ENCODE results near the gene TXNL4A.

The TXNL4A gene

DNA sequence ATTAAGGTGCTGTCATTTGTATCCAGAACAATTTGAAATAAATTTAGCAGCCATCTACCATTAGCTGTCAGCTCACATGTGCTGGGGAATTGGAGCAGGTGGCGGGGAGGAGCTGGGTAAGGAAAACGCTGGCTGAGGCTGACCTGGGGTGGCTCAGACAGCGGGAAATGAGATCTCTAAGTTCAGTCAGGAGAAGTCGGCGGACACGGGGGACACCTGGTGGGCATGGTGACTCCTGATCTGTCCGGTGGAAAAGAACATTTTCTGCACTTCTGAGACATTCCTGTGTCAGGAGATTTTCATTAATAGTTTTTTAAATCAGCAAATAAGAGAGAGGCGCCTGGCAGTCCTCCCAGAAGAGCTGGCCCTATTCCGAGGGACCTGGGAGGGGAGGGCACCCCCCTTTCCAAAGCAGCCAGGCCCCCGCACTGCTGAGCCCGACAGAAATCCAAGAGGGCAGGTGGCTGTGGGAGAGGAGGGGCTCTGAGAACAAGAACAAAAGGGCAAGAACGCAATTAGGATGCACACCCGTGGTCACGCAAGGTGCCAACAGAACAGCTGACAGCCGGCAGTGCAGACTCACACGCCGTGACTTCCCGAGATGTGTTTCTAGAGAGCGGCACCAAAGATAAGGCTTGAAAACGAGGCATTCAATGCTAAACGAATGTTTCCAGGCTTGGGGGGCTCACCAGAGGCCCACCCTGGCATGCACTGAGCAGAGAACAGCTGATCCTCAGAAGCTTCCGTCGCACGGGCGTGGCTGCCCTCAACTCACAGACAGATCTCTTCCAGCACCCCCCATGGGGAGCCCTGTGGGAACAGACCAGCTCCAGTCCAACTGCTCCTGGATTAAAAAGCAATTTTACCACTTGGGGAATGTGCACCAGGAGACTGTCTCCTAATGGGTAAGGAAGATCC, 63.3 kb downstream of the TXNL4A start:
- no peak for DNase-seq (ENCODE audit: extremely low spot score, insufficient read length, low read depth)

DNA sequence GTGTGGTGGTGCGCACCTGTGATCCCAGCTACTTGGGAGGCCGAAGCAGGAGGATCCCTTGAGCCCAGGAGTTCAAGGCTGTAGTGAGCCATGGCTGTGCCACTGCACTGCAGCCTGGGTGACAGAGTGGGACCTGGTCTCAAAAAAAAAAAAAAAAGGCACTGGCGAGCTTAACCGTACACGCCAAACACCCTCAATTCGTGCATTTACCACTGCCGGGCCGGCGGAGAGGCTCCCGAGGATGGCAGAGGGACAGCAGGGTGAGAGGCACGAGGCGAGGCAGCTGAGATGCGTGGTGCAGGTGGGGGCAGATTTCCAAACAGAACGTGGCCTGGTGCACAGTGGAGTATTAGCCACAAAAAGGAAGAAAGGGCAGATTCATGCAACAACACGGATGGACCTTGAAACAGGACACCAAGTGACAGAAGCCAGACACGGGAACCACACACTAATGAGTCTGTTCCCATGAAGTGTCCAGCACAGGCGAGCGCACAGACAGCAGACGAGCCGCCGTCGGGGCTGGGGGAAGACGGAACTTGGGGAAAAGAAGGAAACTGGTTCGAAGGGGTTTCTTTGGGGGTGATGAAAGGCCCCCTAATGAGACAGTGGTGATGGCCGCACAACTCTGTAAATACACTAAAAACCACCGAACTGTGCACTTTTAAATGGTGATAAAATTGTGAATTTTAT, 64.3 kb downstream of the TXNL4A start:
- FAIRE-seq (no peak), DNase-seq (ENCODE audit: extremely low spot score, insufficient read length, low read depth) (no peak)

More for the DNA sequence above, 63.3 kb downstream of the TXNL4A start:
- FAIRE-seq = no peak

- FAIRE-seq = no peak
- DNase-seq (ENCODE audit: extremely low spot score, insufficient read length, low read depth) = no peak
These were observed 65.4 kb downstream of the TXNL4A start for GRCh38 chr18:79922971-79923411.

DNA sequence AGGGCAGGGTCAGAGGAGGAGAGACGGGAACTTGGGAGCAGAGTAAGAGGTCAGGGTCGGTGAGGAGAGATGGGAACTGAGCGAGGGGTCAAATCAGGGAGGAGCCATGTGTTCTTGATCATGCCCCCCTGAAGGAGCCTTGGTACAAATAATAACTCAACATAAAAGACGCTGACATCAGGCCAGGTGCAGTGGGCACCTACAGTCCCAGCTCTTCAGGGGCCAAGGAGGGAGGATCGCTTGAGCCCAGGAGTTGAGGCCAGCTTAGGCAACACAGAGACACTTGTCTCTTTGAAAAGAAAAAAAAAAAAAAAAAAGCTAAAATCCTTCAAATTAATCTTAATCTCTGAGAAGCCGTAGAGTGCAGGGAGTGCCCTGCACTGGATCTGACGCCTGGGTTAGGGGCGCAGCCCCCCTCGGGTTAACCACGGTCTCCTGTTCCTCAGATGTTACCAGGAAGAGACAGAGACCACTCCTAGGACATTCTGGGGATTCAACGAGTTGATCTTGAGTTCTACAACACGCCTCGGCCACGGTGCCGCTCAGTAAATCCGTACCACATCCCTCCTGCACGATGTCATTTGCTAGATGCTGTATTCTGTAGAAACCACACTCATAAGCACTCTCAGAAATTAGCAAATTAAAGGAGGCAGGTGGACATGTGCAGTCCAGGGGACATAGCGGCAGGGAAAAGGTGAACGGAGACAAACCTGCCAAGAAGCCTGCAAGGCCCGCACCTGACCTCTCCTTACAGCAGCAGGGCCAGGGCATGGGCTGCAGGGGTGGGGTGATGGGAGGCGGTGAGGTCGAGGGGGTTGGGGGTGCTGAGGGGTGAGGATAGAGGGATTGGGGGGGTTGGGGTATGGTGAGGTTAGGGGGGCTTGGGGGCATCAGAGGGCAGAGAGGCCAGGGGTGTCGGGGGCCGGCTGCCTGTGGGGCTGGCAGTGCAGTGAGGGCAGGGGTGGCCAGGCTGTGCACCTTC, 66.1 kb downstream of the TXNL4A start:
- DNase-seq (ENCODE audit: extremely low spot score, insufficient read length, low read depth) (no peak), FAIRE-seq (no peak)

Measured in GM18507 (cell line).